ENCODE data around the gene GLI2. TPM values are rescaled to one million over a fixed set of nuclear protein-coding genes. Genes with fewer than 3 reads are reported as not detected.

Gene GLI2
- total RNA-seq, 1 donor from 2014 or later, result 16.2 TPM

DNA sequence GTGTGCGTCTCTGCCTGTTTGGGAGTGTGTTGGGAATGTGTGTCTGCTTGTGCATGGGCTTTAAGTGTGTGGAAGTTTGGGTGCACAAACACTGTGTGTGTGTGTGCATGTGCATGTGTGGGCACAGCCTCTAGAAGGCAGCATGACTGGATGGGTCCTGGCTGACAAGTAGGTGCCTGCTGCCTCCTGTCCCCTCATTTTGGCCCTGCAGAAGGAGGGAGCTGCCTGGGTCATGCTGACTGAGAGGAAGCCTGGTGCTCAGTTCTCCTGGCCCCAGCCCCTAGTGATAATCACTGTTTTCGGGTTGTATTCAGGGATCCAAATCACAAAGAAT is 34.1 kb downstream of the GLI2 start:
- Histone ChIP-seq H3K27me3 (no peaks in the 10 kb centered on the region), H3K4me1 (peaks cover 37% of the 10 kb centered on the region), H3K27ac (no peak overlapping the region), H3K4me3 (no peak overlapping the region), H3K9me3 (no peaks in the 10 kb centered on the region), H3K36me3 (no peaks in the 10 kb centered on the region)
- intact Hi-C loops (cut with DNase I), result no loop called here
- TF ChIP-seq CTCF (IDR thresholded peaks at IDR 0.05), result no peak
- DNase-seq (ENCODE audit: extremely low spot score in 2 of 2), result no peak

GRCh38 chr2:120770176-120770575 is 34.5 kb downstream of the GLI2 start:
- no peak overlapping the region for H3K4me3 ChIP-seq
- H3K9me3 ChIP-seq, result no peaks in the 10 kb centered on the region
- H3K27me3 ChIP-seq, result no peaks in the 10 kb centered on the region
- H3K4me1 ChIP-seq, result peaks cover 33% of the 10 kb centered on the region
- intact Hi-C loops (cut with DNase I), result no loop called here
- no peaks in the 10 kb centered on the region for H3K36me3 ChIP-seq
- no peak for DNase-seq (ENCODE audit: extremely low spot score in 2 of 2)
- TF ChIP-seq POLR2A (IDR thresholded peaks at IDR 0.05) (no peak), CTCF (IDR thresholded peaks at IDR 0.05) (no peak), POLR2AphosphoS5 (IDR thresholded peaks at IDR 0.05; ENCODE audit: insufficient read depth in 1 of 2, low read depth in 1 of 2) (no peak)
- H3K27ac ChIP-seq, result peak overlapping the region; percentile 57

DNA sequence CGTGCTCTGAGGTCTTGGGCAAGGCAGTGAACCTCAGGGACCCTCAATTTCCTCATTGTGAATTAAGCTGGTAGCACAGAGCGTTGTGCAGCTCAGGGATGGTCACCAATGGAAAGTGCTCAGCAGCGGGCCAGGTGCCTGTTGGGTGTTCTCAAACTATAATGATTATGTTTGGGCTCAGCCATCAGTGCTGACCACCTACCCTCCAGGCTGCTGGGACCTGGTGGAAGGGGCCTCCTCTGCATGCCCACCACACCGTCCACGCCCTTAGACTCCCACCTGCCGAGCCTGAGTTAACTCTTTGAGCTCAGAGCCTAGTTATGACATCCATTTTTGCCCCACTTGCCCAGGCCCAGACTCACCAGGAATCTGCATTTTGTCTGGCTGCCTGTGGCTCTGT is 35.0 kb downstream of the GLI2 start:
- intact Hi-C loops (cut with DNase I), result no loop called here
- Histone ChIP-seq H3K9me3 (no peaks in the 10 kb centered on the region), H3K4me1 (peaks cover 29% of the 10 kb centered on the region), H3K4me3 (no peak overlapping the region), H3K36me3 (no peaks in the 10 kb centered on the region), H3K27me3 (no peaks in the 10 kb centered on the region), H3K27ac (peak overlapping the region; percentile 57)
- TF ChIP-seq POLR2A (IDR thresholded peaks at IDR 0.05), result no peak
- no peak for TF ChIP-seq CTCF (IDR thresholded peaks at IDR 0.05)
- TF ChIP-seq POLR2AphosphoS5 (IDR thresholded peaks at IDR 0.05; ENCODE audit: insufficient read depth in 1 of 2, low read depth in 1 of 2), result no peak
- DNase-seq (ENCODE audit: extremely low spot score in 2 of 2), result no peak

GRCh38 chr2:120771111-120771780 is 35.6 kb downstream of the GLI2 start:
- peak overlapping the region; percentile 57 for H3K27ac ChIP-seq
- no peaks in the 10 kb centered on the region for H3K9me3 ChIP-seq
- H3K4me1 ChIP-seq, result peaks cover 25% of the 10 kb centered on the region
- H3K36me3 ChIP-seq, result no peaks in the 10 kb centered on the region
- H3K27me3 ChIP-seq, result no peaks in the 10 kb centered on the region
- DNase-seq (ENCODE audit: extremely low spot score in 2 of 2), result no peak
- no peak overlapping the region for H3K4me3 ChIP-seq
- peak in 1 of 2 donors; percentile 60 for TF ChIP-seq POLR2AphosphoS5 (IDR thresholded peaks at IDR 0.05; ENCODE audit: insufficient read depth in 1 of 2, low read depth in 1 of 2)
- TF ChIP-seq CTCF (IDR thresholded peaks at IDR 0.05), result no peak
- intact Hi-C loops (cut with DNase I), result no loop called here

GRCh38 chr2:120771781-120772208 is 36.1 kb downstream of the GLI2 start:
- DNase-seq (ENCODE audit: extremely low spot score in 2 of 2), result no peak
- Histone ChIP-seq H3K36me3 (no peaks in the 10 kb centered on the region), H3K27ac (peak overlapping the region; percentile 57), H3K9me3 (no peaks in the 10 kb centered on the region), H3K27me3 (no peaks in the 10 kb centered on the region), H3K4me1 (peaks cover 22% of the 10 kb centered on the region), H3K4me3 (no peak overlapping the region)
- intact Hi-C loops (cut with DNase I), result no loop called here
- no peak for TF ChIP-seq CTCF (IDR thresholded peaks at IDR 0.05)
- TF ChIP-seq POLR2AphosphoS5 (IDR thresholded peaks at IDR 0.05; ENCODE audit: insufficient read depth in 1 of 2, low read depth in 1 of 2), result peak in 1 of 2 donors; percentile 31
- no peak for TF ChIP-seq POLR2A (IDR thresholded peaks at IDR 0.05)

Measured in vagina (tissue), 2 donors.